Adrenal gland (tissue), 12 donors: Measurements from ENCODE around the gene GPR157. TPM values are rescaled to one million over a fixed set of nuclear protein-coding genes. Genes with fewer than 3 reads are reported as not detected.
"Not testable (repeated sequence)": the region's sequence is repeated elsewhere in the genome, so short reads cannot be mapped to it uniquely, and the experiment has no call there.

Experiments
- DNase-seq, 7 donors: peaks; one replicate each; pipeline ENCODE4 v3.0.0-alpha.2; 2019 to 2020
- H3K27ac ChIP-seq, 5 donors: fragments of 200-600 bp; sonication (generic) in 4 of 5; 1 replicate in 3 of 5; 2 replicates in 2 of 5; pipeline versions ENCODE4 v1.5.1 to v1.8.0; 2016 to 2020; ENCODE audit warnings: mild to moderate bottlenecking in 1 of 5
- H3K27me3 ChIP-seq: fragments of 200-600 bp; 2 replicates; pipeline ENCODE4 v1.8.0; 2021
- H3K36me3 ChIP-seq, 2 donors: fragments of 200-600 bp; replicated peaks in 1 of 2; 1 replicate in 1 of 2; 2 replicates in 1 of 2; pipeline versions ENCODE4 v1.5.1 to v1.8.0; 2018 to 2022
- H3K4me1 ChIP-seq, 2 donors: fragments of 200-600 bp; replicated peaks in 1 of 2; 1 replicate in 1 of 2; 2 replicates in 1 of 2; pipeline versions ENCODE4 v1.5.1 to v1.8.0; 2018 to 2021
- H3K4me3 ChIP-seq, 4 donors: fragments of 200-600 bp; sonication (generic) in 3 of 4; one replicate each; pipeline ENCODE4 v1.5.1; 2016 to 2018
- H3K9me3 ChIP-seq, 3 donors: fragments of 200-600 bp; sonication (generic) in 1 of 3; replicated peaks in 1 of 3; 1 replicate in 2 of 3; 2 replicates in 1 of 3; pipeline versions ENCODE4 v1.5.1 to v1.8.0; 2016 to 2021
- CTCF ChIP-seq, 6 experiments: fragments of 450-650 bp in 4 of 6; fragments of 200-600 bp in 2 of 6; sonication (generic) in 1 of 6; IDR thresholded peaks; 1 replicate in 5 of 6; 2 replicates in 1 of 6; pipeline versions ENCODE4 v1.5.1 to v1.8.0; 2016 to 2021; ENCODE audit warnings: antibody characterized with exemption in 6 of 6, mild to moderate bottlenecking in 2 of 6, moderate library complexity in 1 of 6
- POLR2A ChIP-seq, 2 donors: fragments of 450-650 bp; IDR thresholded peaks; one replicate each; pipeline ENCODE4 v1.6.1; 2017; ENCODE audit warnings: antibody characterized with exemption in 2 of 2, mild to moderate bottlenecking in 2 of 2, moderate library complexity in 1 of 2
- WGBS, 4 donors: extraction: QIAGEN DNeasy Blood & Tissue Kit in 2 of 4; methylation state at CpG; one replicate each; pipeline versions ENCODE4 v1.1.5 to v1.1.7; 2013 to 2017; 5-methylcytosine and 5-hydroxymethylcytosine counted together
- intact Hi-C, 2 donors: fragments of 100-400 bp; cut with DNase I; formaldehyde crosslinking; loops; one replicate each; pipeline versions ENCODE4 v1.14.1 to v1.15.0; 2022 to 2023
- polyA plus RNA-seq, 3 donors: library from polyadenylated mRNA; stranded (reverse); fragments of 200-250 nt in 2 of 3; fragments of 350-450 nt in 1 of 3; fragmentation: Illumina TruSeq in 1 of 3; extraction: RNeasy Lipid Tissue Mini Kit (QIAGEN cat#74804) in 1 of 3; gene quantifications; one replicate each; pipeline ENCODE4 v1.2.3, GENCODE V29; 2013 to 2014
- total RNA-seq, 9 donors: library from RNA; depleted of rRNA in 4 of 9; stranded (reverse); fragments of >200 nt in 4 of 9; fragments of 120-200 nt in 1 of 9; fragmentation: NEBNext Ultra II Directional in 1 of 9; extraction: Animal tissue kit (Norgen Biotek cat#: 25700) in 1 of 9; gene quantifications; one replicate each; pipeline versions ENCODE4 v1.1.0 to v1.2.4, GENCODE V29; 2013 to 2023
- donor health status: healthy with polysubstance abuse.
- donor health status: Bipolar disorder and iron deficiency.
- donor health status: DM: yes; HTN: yes; CAD: no.
- donor health status: DM: no; HTN: no; CAD: no.
- donor health status: DM: no; HTN: no; CAD: no.
- donor health status: DM: yes; HTN: yes; CAD: no.

GPR157 gene
- total and polyA plus RNA-seq, 12 donors, result 2.0 to 16.8 (median 7.5) TPM

DNA sequence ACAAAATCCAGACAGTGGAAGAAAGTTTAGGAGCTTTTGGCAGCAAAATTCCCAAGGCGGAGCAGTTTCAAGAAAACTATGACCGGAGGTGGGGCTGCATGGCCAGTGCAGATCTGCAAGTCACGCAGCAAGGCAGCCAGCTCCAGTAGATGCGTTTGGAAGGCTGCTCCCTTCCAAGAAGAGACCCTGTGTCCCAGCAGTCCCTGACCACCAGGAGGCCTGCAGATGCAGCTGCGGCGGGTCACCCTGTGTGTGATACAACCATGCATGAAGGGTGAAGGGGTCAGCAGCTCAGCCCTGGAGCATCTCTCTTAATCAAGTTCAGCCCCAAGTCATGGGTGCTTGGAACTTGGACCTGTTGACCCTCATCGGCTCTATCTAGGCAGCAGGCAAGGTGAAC is 29.3 kb downstream of the GPR157 start:
- TF ChIP-seq CTCF (IDR thresholded peaks at IDR 0.05) (no peak), POLR2A (IDR thresholded peaks at IDR 0.05) (no peak)
- 60 to 95% (median 89%) methylated on average over 2 to 7 of the region's 7 CpGs for WGBS, 4 donors
- Histone ChIP-seq H3K36me3 (peaks cover 0 to 11% of the 10 kb centered on the region in 2 donors), H3K27ac (no peak overlapping the region), H3K27me3 (no peaks in the 10 kb centered on the region), H3K4me1 (no peaks in the 10 kb centered on the region), H3K9me3 (no peaks in the 10 kb centered on the region), H3K4me3 (no peak overlapping the region)
- intact Hi-C loops, result no loop called here
- DNase-seq, result no peak

GRCh38 chr1:9097947-9098705 is 30.8 kb downstream of the GPR157 start:
- no peak for TF ChIP-seq POLR2A (IDR thresholded peaks at IDR 0.05)
- no peak for TF ChIP-seq CTCF (IDR thresholded peaks at IDR 0.05)

DNA sequence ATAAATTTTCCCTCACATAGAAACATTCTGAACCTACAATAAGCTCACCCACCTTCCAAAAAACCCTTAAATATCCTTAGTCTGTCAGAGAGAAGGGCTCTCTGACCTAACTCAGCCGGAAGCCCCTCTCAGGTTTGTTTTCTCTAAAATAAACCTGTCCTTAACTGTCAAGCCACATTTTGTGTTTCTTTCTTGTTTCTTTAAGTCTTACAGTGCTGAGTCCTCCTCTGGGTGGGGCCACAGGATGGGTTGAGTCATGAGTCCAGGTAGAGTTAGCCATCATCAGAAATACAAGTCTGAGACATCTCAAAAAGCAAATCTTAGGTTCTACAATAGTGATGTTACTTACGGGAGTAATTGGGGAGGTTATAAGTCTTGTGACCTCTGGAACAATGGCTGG is 33.1 kb downstream of the GPR157 start:
- Histone ChIP-seq H3K27me3 (no peaks in the 10 kb centered on the region), H3K27ac (no peak overlapping the region), H3K4me3 (no peak overlapping the region), H3K36me3 (no peaks in the 10 kb centered on the region), H3K9me3 (no peaks in the 10 kb centered on the region), H3K4me1 (no peaks in the 10 kb centered on the region)
- TF ChIP-seq CTCF (IDR thresholded peaks at IDR 0.05) (no peak), POLR2A (IDR thresholded peaks at IDR 0.05) (no peak)
- no peak for DNase-seq
- intact Hi-C loops, result no loop called here
- 90 to 93% (median 91%) methylated on average over 2 of the region's 2 CpGs for WGBS, 4 donors

More at GRCh38 chr1:9097947-9098705, 30.8 kb downstream of the GPR157 start:
- H3K9me3 ChIP-seq, result no peaks in the 10 kb centered on the region
- H3K27me3 ChIP-seq, result no peaks in the 10 kb centered on the region
- H3K27ac ChIP-seq, result no peak overlapping the region
- no peaks in the 10 kb centered on the region for H3K36me3 ChIP-seq
- H3K4me3 ChIP-seq, result no peak overlapping the region
- H3K4me1 ChIP-seq, result no peaks in the 10 kb centered on the region
- peak in 2 of 7 donors; percentile 36 to 48 for DNase-seq
- WGBS, 4 donors, result 75 to 80% (median 76%) methylated on average over 13 of the region's 13 CpGs
- intact Hi-C loops, result no loop called here

GRCh38 chr1:9093996-9094595 is 34.8 kb downstream of the GPR157 start:
- H3K27ac ChIP-seq, H3K36me3 ChIP-seq, H3K9me3 ChIP-seq, H3K27me3 ChIP-seq, H3K4me3 ChIP-seq, intact Hi-C loops, DNase-seq, H3K4me1 ChIP-seq: not testable (repeated sequence)
- WGBS, 4 donors, result 78 to 89% (median 80%) methylated on average over 17 to 18 of the region's 18 CpGs
